ENCODE data around the gene PLP1.

DNA sequence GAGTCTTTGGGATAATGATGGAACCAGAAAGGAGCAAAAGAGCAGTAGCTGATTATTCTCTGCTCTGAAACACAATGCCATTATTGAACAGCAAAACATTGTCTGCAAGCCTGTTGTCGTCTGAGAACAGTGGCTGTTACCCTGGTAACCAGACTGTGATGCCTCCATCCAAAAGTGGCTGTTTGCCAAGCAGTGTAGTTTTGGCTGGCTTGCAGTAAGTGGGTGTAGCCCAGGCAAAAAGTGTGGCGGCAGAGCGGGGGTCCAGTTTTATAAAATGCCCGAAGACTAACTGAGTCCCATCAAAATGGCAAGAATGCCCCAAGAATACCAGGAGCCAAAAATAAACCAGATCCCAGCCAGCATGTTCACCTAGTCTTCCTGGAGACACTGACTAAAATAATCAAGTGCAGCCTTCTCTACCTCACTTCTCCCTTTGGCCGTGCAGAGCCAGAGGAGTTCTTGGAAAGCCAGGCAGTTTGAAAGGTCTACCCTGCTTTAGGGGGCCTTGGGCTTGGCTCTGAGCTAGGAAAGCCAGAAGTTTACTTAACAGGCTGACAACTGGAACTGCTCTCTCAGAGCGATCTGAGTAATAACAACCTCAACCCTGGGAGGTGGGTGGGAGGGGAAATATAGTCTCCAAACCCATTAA is 2.6 kb downstream of the PLP1 start:
- TF ChIP-seq, protein P1, sequence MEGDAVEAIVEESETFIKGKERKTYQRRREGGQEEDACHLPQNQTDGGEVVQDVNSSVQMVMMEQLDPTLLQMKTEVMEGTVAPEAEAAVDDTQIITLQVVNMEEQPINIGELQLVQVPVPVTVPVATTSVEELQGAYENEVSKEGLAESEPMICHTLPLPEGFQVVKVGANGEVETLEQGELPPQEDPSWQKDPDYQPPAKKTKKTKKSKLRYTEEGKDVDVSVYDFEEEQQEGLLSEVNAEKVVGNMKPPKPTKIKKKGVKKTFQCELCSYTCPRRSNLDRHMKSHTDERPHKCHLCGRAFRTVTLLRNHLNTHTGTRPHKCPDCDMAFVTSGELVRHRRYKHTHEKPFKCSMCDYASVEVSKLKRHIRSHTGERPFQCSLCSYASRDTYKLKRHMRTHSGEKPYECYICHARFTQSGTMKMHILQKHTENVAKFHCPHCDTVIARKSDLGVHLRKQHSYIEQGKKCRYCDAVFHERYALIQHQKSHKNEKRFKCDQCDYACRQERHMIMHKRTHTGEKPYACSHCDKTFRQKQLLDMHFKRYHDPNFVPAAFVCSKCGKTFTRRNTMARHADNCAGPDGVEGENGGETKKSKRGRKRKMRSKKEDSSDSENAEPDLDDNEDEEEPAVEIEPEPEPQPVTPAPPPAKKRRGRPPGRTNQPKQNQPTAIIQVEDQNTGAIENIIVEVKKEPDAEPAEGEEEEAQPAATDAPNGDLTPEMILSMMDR (IDR thresholded peaks at IDR 0.05) = no peak
- no peak for TF ChIP-seq POLR2A (IDR thresholded peaks at IDR 0.05)

All from esophagus squamous epithelium (tissue), 4 donors.